Spinal cord (tissue), 10 donors: ENCODE results near the gene PRRT1. TPM values are rescaled to one million over a fixed set of nuclear protein-coding genes. Genes with fewer than 3 reads are reported as not detected.
A peak's percentile ranks its signal among the peaks of the same experiment; 100 is the strongest.
"Not testable (repeated sequence)": the region's sequence is repeated elsewhere in the genome, so short reads cannot be mapped to it uniquely, and the experiment has no call there.

ENCODE experiments used
- DNase-seq, 6 donors: peaks; one replicate each; pipeline versions ENCODE4 v3.0.0 to v3.0.0-alpha.2; 2013 to 2015; ENCODE audit warnings: low spot score in 6 of 6, low read depth in 4 of 6
- H3K27ac ChIP-seq: one replicate; pipeline ENCODE4 v1.5.1; 2013; ENCODE audit warnings: low read depth, low read length, control low read depth
- H3K27me3 ChIP-seq: one replicate; pipeline ENCODE4 v1.6.1; 2013; ENCODE audit warnings: low read length; ENCODE audit not compliant: control insufficient read depth, insufficient read depth
- H3K36me3 ChIP-seq: one replicate; pipeline ENCODE4 v1.6.1; 2013; ENCODE audit warnings: low read length; ENCODE audit not compliant: control insufficient read depth, insufficient read depth
- H3K4me1 ChIP-seq: one replicate; pipeline ENCODE4 v1.6.1; 2013; ENCODE audit warnings: low read length; ENCODE audit not compliant: control insufficient read depth, insufficient read depth
- H3K4me3 ChIP-seq: one replicate; pipeline ENCODE4 v1.5.1; 2013; ENCODE audit warnings: low read depth, low read length, control low read depth
- H3K9me3 ChIP-seq: one replicate; pipeline ENCODE4 v1.6.1; 2013; ENCODE audit warnings: low read length; ENCODE audit not compliant: control insufficient read depth, insufficient read depth
- WGBS: methylation state at CpG from one replicate; pipeline ENCODE4 v1.1.5; 2013; ENCODE audit warnings: missing lambda C conversion rate; ENCODE audit not compliant: insufficient coverage; 5-methylcytosine and 5-hydroxymethylcytosine counted together
- polyA plus RNA-seq, 2 donors: library from polyadenylated mRNA; unstranded; fragments of 120-200 nt; gene quantifications; one replicate each; pipeline ENCODE4 v1.2.1, GENCODE V29; 2013; ENCODE audit not compliant: insufficient read length in 2 of 2
- total RNA-seq, 2 donors: library from RNA; depleted of rRNA in 1 of 2; stranded (reverse); fragments of 120-200 nt in 1 of 2; fragments of >200 nt in 1 of 2; gene quantifications; one replicate each; pipeline versions ENCODE4 v1.2.3 to v1.2.4, GENCODE V29; 2013 to 2014
- donor health status: healthy.

The PRRT1 gene
- total and polyA plus RNA-seq, 4 donors = 0.83 to 17.7 (median 8.2) TPM

DNA sequence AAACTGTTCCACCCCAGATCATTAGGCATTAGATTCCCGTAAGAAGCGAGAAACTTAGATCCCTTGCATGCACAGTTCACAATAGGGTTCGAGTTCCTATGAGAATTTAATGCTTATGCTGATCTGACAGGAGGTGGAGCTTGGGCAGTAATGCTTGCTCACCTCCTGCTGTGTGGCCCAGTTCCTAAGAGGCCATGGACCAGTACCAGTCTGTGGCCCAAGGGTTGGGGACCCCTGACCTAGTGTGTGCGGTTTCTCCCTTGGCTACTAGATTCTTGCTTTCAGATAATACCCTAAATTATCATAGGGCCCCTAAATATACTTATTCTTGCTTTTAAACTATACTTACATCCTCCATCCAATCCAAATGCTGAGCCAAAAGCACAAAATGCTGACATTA, 42.6 kb upstream of the PRRT1 start:
- WGBS = 96% methylated on average over 4 of the region's 4 CpGs
- DNase-seq = no peak
- Histone ChIP-seq H3K27me3 (no peaks in the 10 kb centered on the region), H3K4me3 (no peak overlapping the region), H3K27ac (peak overlapping the region; percentile 100), H3K4me1 (peaks cover 55% of the 10 kb centered on the region), H3K36me3 (no peaks in the 10 kb centered on the region), H3K9me3 (no peaks in the 10 kb centered on the region)

DNA sequence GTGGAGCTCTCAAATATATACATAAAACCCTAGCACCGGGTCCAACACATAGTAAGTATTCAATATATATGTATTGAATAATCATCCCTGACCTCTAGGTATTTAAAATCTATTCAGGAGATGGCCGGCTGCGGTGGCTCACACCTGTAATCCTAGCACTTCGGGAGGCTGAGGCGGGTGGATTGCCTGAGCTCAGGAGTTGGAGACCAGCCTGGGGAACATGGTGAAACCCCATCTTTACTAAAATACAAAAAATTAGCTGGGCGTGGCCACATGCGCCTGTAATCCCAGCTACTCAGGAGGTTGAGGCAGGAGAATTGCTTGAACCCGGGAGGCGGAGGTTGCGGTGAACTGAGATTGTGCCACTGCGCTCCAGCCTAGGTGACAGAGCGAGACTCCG, 41.4 kb upstream of the PRRT1 start:
- not testable (repeated sequence) for DNase-seq

DNA sequence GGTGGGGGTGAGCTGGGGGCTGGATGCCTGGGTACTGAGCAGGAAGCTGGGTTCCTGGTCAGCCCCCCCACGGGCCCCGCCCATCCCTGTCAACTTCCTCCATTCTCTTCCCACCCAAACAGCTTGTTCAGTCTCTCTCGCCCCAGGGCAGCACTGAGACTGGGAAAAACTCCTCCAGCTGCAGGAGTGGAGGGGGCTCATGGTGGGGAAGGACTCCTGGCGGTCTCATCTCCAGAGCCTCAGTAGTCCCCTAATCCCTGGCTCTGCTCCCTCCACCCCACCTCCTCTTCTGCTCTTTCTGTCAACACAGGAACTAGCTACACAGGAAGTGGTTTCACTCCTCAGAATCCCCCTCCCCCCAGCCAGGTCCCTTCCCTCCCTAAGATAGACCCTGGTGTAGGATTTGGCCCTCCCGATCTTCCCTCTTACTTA, 40.9 kb upstream of the PRRT1 start, which contains the start of gene GPSM3:
Gene GPSM3, minus strand, starts transcription at position 36 of the 432 bp plus-strand sequence. CDS start 130 bp downstream, outside the sequence.
- H3K4me1 ChIP-seq = peaks cover 71% of the 10 kb centered on the region
- H3K9me3 ChIP-seq = no peaks in the 10 kb centered on the region
- H3K36me3 ChIP-seq = peaks cover 11% of the 10 kb centered on the region
- H3K27ac ChIP-seq = peak within 1 kb of the TSS; percentile 52
- DNase-seq = no peak
- H3K4me3 ChIP-seq = no peak within 1 kb of the TSS
- WGBS = 83% methylated on average over 1 of the region's 5 CpGs
- H3K27me3 ChIP-seq = no peaks in the 10 kb centered on the region

More for the DNA sequence above, 41.4 kb upstream of the PRRT1 start:
- 93% methylated on average over 2 of the region's 13 CpGs for WGBS
- not testable (repeated sequence) for H3K27ac ChIP-seq, H3K36me3 ChIP-seq, H3K4me3 ChIP-seq, H3K9me3 ChIP-seq, H3K27me3 ChIP-seq
- peaks cover 68% of the 10 kb centered on the region for H3K4me1 ChIP-seq

DNA sequence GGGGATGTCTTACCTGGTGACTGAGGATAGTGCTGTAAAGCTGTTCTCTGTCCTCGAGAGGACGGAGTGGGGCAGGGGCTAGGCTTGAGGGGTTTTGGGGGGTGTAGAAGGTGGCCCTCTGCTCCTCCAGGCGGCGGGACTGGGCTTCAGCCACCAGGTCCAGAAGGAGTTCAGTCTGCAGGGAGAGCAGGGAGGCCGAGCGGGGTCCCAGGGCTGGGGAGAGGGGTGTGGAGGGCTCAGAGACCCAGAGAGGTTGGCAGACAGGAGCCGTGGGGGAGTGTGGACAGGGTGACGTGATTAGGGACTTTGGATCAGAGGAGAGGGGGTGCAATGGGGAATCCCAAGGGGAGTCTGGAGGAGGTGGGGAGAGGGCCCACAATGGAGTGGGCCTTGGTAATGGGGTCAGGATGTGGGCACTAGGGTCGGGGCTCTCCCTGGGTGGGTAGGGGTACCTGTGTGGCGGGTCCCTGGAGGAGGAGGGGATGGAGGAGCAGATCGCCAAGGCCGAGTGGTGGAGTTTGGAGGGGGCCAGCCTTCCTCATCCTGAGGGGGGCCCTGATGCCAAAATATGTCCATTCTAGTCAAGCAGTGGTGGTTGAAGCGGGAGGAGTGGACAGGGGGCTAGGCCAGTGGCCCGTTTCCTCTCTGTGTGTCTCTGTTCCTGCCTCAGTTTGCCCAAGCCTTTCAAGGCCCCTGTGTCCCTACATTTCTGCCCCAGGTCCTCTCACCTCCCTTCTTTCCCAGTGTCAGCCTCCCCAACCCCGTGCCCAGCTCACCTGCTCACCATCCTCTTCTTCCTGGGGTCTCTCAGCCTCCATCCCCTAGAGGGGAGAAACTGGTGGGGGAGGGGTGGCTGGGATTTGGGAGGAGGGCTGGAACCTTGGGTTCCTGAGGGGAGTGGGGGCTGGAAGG, 40.2 kb upstream of the PRRT1 start:
- no peaks in the 10 kb centered on the region for H3K9me3 ChIP-seq
- no peak for DNase-seq
- WGBS = 86% methylated on average over 13 of the region's 15 CpGs
- peaks cover 65% of the 10 kb centered on the region for H3K4me1 ChIP-seq
- H3K27me3 ChIP-seq = no peaks in the 10 kb centered on the region
- no peak overlapping the region for H3K4me3 ChIP-seq
- peaks cover 18% of the 10 kb centered on the region for H3K36me3 ChIP-seq
- peak overlapping the region; percentile 52 for H3K27ac ChIP-seq

DNA sequence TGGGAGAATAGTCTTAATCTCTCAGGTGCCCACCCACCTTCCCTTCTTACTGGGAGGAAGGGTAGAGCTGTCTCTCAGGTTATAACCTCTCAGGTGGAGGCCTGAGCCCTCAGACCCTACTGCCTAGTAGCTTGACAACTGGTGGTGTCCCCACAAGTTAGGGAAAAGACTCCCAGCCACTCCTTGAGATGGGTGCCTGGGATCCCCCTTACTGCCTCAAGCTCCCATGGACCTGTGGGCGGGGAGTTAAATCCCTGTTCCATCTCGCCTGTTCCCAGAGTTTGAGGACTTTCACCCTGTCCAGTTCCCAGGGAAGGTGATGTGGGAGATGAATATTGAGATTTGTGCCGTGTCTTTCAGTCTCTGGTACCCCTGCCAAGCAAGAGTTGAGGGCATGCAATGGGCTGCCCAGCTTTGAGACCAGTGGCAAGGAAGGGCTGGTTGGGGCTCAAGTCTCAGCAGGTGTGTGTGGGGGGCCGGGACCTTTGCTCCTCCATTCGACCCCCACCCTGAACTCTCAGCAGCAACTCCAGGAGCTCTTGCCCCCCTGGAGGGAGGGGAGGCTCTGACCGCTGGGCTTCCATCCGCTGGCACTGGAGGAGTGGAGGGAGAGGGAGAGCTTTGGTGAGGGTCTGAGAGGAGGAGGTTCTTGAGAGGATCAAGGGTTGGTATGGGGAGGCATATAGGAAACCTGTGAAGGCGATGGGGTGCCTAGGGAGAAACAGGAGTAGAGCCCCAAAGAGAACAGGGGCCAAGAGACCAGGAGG, 39.4 kb upstream of the PRRT1 start:
- Histone ChIP-seq H3K27ac (peak overlapping the region; percentile 94), H3K9me3 (no peaks in the 10 kb centered on the region), H3K27me3 (no peaks in the 10 kb centered on the region), H3K4me3 (no peak overlapping the region), H3K4me1 (peaks cover 62% of the 10 kb centered on the region), H3K36me3 (peaks cover 26% of the 10 kb centered on the region)
- DNase-seq = no peak
- 82% methylated on average over 5 of the region's 8 CpGs for WGBS

DNA sequence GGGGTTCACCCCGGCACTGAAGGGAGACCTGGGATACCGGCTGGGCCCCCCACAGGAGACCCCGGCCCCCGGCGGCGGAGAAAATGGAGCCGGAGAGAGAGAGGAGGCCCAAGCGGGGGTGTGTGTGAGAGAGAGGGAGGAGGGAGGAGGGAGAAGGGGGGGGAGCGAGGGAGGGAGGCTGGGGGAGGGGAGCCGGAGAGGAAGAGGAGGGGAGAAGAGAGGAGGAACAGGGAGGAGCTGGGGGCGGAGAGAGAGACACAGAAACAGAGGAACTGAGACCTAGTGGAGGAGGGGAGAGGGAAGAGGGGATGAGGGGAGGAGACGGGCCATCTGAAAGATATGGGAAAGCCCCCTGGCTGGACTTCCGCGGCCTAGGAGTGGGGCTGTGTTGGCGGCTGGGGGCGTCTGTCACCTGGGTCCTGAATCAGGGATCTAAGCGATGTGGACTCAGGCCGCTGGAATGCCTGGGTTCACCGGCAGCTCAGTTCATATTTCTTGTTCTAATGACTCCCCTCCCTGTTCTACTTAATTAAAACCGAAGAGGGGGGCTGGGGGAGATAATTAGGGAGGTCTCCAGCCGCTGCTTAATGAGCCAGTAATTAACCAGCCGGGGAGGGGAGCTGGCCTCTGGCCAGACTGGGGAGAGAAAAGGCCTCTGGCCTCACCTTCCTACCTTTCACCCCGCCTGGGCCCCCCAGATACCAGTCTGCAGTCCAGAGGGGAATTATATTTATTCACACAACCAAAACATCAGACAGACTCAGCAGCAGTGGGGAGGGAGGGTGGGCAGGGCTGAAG, 38.5 kb upstream of the PRRT1 start, which contains the start of gene PBX2:
Gene PBX2, minus strand, starts transcription at position 149 of the 798 bp plus-strand sequence. CDS start 287 bp downstream, outside the sequence.
- H3K4me1 ChIP-seq = peaks cover 59% of the 10 kb centered on the region
- peak within 1 kb of the TSS; percentile 94 for H3K27ac ChIP-seq
- no peaks in the 10 kb centered on the region for H3K27me3 ChIP-seq
- H3K4me3 ChIP-seq = peak within 1 kb of the TSS; percentile 77
- no peaks in the 10 kb centered on the region for H3K9me3 ChIP-seq
- H3K36me3 ChIP-seq = peaks cover 28% of the 10 kb centered on the region
- WGBS = 0% methylated on average over 9 of the region's 23 CpGs
- DNase-seq = peak in 5 of 6 donors; percentile 78 to 98 (median 86)

DNA sequence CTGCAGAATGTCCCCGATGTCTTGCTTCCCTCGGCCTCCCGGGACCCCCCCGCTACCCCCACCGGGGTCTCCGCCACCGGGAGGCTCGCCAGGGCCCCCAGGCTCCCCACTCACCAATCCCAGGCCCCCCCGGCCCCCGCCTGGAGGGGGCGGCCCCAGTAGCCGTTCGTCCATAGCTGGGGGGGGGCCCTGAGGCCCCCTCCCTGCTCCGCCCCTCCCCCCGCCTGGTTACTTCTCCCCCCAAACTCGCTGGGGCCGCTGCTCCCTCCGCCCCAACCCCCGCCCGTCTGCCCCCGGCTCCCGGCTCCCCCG, 38.0 kb upstream of the PRRT1 start:
- Histone ChIP-seq H3K9me3 (no peaks in the 10 kb centered on the region), H3K27me3 (no peaks in the 10 kb centered on the region), H3K36me3 (peaks cover 28% of the 10 kb centered on the region), H3K27ac (peak overlapping the region; percentile 87), H3K4me1 (peaks cover 53% of the 10 kb centered on the region), H3K4me3 (peak overlapping the region; percentile 77)
- no peak for DNase-seq
- 0% methylated on average over 8 of the region's 23 CpGs for WGBS

GRCh38 chr6:32189069-32189741, 37.5 kb upstream of the PRRT1 start:
- Histone ChIP-seq H3K36me3 (peaks cover 30% of the 10 kb centered on the region), H3K9me3 (no peaks in the 10 kb centered on the region), H3K27ac (peak overlapping the region; percentile 87), H3K4me3 (peak overlapping the region; percentile 77), H3K27me3 (no peaks in the 10 kb centered on the region), H3K4me1 (peaks cover 49% of the 10 kb centered on the region)
- WGBS = under 1% methylated on average over 10 of the region's 10 CpGs
- DNase-seq = peak in 2 of 6 donors; percentile 25 to 26
